T47D (cell line): ENCODE data around the gene TYMP.

Experiments used
- DNase-seq, 2 experiments: peaks; one replicate each; pipeline versions ENCODE4 v3.0.0 to v3.0.0-alpha.2; 2011 to 2012; ENCODE audit warnings: low read depth in 1 of 2, low spot score in 1 of 2
- JUND ChIP-seq: IDR thresholded peaks from 2 replicates; pipeline ENCODE4 v1.6.1; 2012; ENCODE audit warnings: low read depth
- in situ Hi-C: cut with HindIII; loops from 2 replicates; pipeline ENCODE4 v1.10.0; 2016; ENCODE audit warnings: low sequenced_read_pairs, low pct_unique_long_range_greater_than_20kb

Gene TYMP

DNA sequence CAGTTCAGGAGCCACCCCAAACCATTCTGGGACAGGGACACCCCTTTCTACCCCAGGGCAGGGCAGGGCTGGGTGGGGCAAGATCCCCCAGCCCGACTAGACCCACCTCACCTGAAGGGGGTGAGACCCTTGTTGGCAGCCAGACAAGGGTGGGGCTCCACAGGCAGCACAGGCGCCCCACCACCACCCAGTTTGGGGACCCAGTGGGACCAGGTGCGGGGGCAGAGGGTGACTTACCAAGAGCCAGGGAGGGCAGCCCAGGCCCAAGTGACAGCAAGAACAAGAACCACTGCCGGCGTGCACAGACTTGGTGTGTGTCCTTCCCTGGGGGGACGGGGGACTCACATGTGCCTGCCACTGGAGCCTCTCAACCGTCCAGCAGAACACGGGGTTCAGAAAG is 46.3 kb downstream of the TYMP start:
- TF ChIP-seq JUND: no peak
- in situ Hi-C loops: no loop called here
- DNase-seq: no peak

GRCh38 chr22:50483106-50483505 is 46.7 kb downstream of the TYMP start:
- DNase-seq: no peak
- in situ Hi-C loops: no loop called here
- TF ChIP-seq JUND: no peak

DNA sequence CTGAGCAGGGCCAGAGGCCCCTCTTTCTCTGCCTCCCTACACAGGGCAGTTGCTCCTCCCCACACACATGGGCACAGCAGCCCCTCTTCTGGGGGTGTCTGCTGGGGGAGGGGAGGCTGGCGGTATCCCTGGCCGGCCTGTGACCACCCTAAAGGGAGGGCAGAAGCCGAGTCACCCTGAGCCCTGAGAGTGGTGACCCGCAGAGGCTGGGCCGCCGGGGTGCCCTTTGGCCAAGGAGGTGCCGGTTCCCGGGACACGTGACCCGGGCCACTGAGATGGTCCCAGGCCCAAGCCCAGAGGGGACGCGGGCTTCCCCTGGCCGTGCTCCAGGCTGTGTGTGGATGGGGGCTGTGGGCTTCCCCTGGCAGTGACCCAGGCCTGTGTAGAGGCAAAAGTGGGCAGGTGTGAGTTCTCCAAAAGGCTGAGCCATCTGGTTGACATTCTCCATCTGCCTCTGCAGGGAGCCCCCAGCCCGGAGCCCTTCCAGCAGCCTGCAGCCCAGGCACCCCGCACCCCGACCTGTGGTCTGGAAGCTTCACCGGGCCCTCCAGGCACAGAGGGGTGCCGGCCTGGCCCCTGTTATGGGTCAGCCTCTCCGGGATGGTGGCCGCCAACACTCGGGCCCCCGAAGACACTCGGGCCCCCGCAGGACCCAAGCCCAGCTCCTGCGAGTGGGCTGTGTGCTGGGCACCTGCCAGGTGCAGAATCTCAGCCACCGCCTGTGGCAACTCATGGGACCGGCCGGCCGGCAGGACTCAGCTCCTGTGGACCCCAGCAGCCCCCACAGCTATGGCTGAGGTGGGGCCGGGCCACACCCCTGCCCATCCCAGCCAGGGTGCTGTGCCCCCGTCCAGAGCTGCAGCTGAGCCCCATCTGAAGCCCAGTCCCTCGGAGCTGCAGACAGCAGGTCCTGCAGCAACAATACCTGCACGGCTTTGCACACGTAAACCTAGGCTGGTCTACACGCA is 47.4 kb downstream of the TYMP start:
- no peak for DNase-seq
- no peak for TF ChIP-seq JUND
- in situ Hi-C loops: no loop called here

DNA sequence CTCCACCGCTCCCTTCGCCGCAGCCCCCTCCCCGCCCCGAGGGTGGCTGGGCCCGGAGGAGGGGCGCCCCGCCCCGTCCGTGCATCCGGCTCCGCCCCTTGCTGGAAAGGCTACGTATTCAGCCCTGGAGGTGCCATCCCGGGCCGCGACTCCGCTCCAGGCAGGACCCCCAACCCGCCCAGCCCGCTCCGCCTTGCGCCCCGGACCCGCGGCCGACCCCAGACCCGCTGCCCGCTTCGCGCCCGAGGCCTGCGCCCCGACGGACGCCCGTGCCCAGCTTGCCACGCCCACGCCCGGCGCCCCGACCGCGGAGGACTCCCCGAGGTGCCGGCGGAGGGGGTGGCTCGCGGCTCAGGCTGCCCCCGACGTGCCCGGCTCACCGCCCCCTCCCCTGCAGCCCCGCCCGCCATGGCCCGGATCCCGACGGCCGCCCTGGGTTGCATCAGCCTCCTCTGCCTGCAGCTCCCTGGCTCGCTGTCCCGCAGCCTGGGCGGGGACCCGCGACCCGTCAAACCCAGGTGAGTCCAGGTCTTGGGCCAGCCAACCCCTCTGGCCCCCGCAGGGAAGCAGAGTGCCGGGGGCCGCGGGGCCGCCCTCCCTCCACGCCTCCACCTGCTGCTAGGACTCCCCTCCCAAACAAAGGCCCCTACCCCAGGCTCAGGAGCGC is 48.2 kb downstream of the TYMP start, which contains the start of gene ADM2:
TSS of gene ADM2 (plus strand) at position 104 of the 667 bp plus-strand sequence. CDS start at position 409, 305 bp downstream.
- TF ChIP-seq JUND: no peak
- in situ Hi-C loops: no loop called here

DNA sequence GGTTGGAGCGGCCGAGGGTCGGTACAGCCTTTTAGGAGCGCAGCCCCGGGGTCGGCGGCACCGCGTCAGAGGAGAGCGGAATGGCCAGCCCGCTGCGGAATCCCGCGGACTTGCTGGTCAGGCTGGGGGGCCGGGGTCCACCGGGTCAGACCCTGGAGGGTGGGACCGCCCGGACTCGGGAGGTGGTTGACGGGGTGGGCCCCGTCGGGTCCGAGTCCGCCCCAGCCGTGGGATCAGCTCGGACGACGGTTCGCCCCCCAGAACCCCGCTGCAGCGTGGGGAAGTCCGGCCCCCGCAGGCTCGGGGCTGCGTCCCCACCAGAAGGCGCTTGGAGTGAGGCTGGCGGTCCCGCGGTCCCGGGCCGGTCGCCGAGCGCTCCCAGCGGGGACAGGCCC is 48.8 kb downstream of the TYMP start:
- in situ Hi-C loops: no loop called here
- no peak for DNase-seq
- no peak for TF ChIP-seq JUND

More for the DNA sequence above, 48.2 kb downstream of the TYMP start, which contains the start of gene ADM2:
- peak; percentile 47 to 70 for DNase-seq

DNA sequence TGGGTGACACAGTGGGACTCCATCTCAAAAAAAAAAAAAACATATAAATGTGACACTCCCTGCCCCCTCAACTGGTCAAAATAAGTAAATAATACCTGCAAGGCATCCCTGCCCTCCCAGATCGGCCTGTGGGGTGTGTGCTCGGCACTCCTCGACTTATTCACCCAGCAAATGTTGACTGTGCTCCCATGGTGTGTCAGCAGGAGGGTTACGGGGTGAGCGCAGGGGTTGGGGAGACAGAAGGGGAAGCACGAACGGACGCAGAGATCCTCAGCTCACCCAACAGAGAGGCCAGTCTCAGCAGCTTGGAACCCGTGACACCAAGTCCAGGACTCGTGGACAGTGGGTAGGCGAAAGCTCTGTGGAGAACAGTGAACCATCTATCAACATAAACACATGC is 50.1 kb downstream of the TYMP start:
- TF ChIP-seq JUND: no peak
- DNase-seq: no peak
- in situ Hi-C loops: no loop called here

- no peak for TF ChIP-seq JUND
- in situ Hi-C loops: no loop called here
These were observed 51.9 kb downstream of the TYMP start for GRCh38 chr22:50477923-50478322.

GRCh38 chr22:50476868-50477267 is 52.9 kb downstream of the TYMP start:
- no peak for DNase-seq
- in situ Hi-C loops: no loop called here
- no peak for TF ChIP-seq JUND

More at GRCh38 chr22:50477923-50478322, 51.9 kb downstream of the TYMP start:
- DNase-seq: no peak
